Panc1 (cell line): ENCODE results near the gene OR10G2. TPM values are rescaled to one million over a fixed set of nuclear protein-coding genes. Genes with fewer than 3 reads are reported as not detected.

Source experiments
- ATAC-seq: fragments of 200-7000 bp; cut with Tn5 transposase; 2 replicates; pipeline ENCODE4 v1.9.1; 2020; ENCODE audit warnings: mild to moderate bottlenecking, moderate library complexity
- BruUV-seq: library from RNA; stranded (reverse); fragments of 400-500 nt; replicated peaks from 2 replicates; lab custom pipeline; 2021; lab: Mats Ljungman, UMichigan
- CTCF ChIA-PET: fragments of 300-600 bp; sonication (Branson Sonifier 250); formaldehyde crosslinking; loops from one replicate; lab custom pipeline; 2022; ENCODE audit warnings: antibody characterized with exemption; lab: Charles Lee
- POLR2A ChIA-PET: fragments of 300-600 bp; sonication (Branson Sonifier 250); formaldehyde crosslinking; loops from one replicate; lab custom pipeline; 2022; ENCODE audit warnings: antibody characterized with exemption; lab: Charles Lee
- DNase-seq: peaks from one replicate; pipeline ENCODE4 v3.0.0-alpha.2; 2010; ENCODE audit warnings: low read depth, low spot score
- H3K27ac ChIP-seq: 2 replicates; pipeline ENCODE4 v1.5.1; 2011; ENCODE audit warnings: mild to moderate bottlenecking, low read length, inconsistent platforms
- H3K27me3 ChIP-seq: fragments of 200-500 bp; sonication (Bioruptor generic); 2 replicates; pipeline ENCODE4 v1.6.0; 2014; ENCODE audit warnings: low read length, inconsistent platforms; ENCODE audit not compliant: control insufficient read depth, insufficient read depth
- H3K36me3 ChIP-seq: fragments of 200-500 bp; sonication (Bioruptor generic); 2 replicates; pipeline ENCODE4 v1.5.1; 2014; ENCODE audit warnings: inconsistent platforms, mild to moderate bottlenecking, low read length, moderate library complexity; ENCODE audit not compliant: control insufficient read depth, insufficient read depth
- H3K4me1 ChIP-seq: 2 replicates; pipeline ENCODE4 v1.5.1; 2011; ENCODE audit warnings: inconsistent platforms, mild to moderate bottlenecking, low read length, moderate library complexity; ENCODE audit not compliant: control insufficient read depth, insufficient read depth
- H3K4me3 ChIP-seq, 2 experiments: 2 replicates each; pipeline ENCODE4 v1.5.1; 2011 to 2012; ENCODE audit warnings: low read depth in 2 of 2, low read length in 2 of 2, mild to moderate bottlenecking in 2 of 2, inconsistent platforms in 1 of 2, moderate library complexity in 1 of 2
- H3K9me3 ChIP-seq: fragments of 200-500 bp; sonication (Bioruptor generic); 2 replicates; pipeline ENCODE4 v1.5.1; 2014; ENCODE audit warnings: low read depth, mild to moderate bottlenecking, inconsistent platforms, low read length, moderate library complexity; ENCODE audit not compliant: control insufficient read depth, insufficient read depth
- CTCF ChIP-seq: fragments of 450-650 bp; IDR thresholded peaks from 2 replicates; pipeline ENCODE4 v1.5.1; 2017; ENCODE audit warnings: mild to moderate bottlenecking
- POLR2AphosphoS5 ChIP-seq: IDR thresholded peaks from 2 replicates; pipeline ENCODE4 v1.6.1; 2012; ENCODE audit warnings: mild to moderate bottlenecking, low read depth, low read length, moderate library complexity
- REST ChIP-seq, 2 experiments: IDR thresholded peaks; 2 replicates each; pipeline ENCODE4 v1.6.1; 2011 to 2012; ENCODE audit warnings: low read depth in 2 of 2, control low read depth in 1 of 2, low read length in 1 of 2, mild to moderate bottlenecking in 1 of 2, moderate library complexity in 1 of 2; ENCODE audit not compliant: insufficient read depth in 1 of 2
- SIN3A ChIP-seq: IDR thresholded peaks from 2 replicates; pipeline ENCODE4 v1.6.1; 2012; ENCODE audit warnings: low read depth, mild to moderate bottlenecking, low read length, moderate library complexity, borderline replicate concordance; ENCODE audit not compliant: insufficient read depth
- TCF7L2 ChIP-seq: IDR thresholded peaks from 2 replicates; pipeline ENCODE4 v1.6.1; 2011; ENCODE audit warnings: mild to moderate bottlenecking, low read depth, low read length, inconsistent platforms
- in situ Hi-C: cut with HindIII; loops from 2 replicates; pipeline ENCODE4 v1.10.0; 2016; ENCODE audit warnings: low sequenced_read_pairs, low pct_unique_long_range_greater_than_20kb
- intact Hi-C: fragments of 100-400 bp; cut with micrococcal nuclease; formaldehyde crosslinking; loops from one replicate; pipeline ENCODE4 v1.10.0; 2022; ENCODE audit not compliant: unreplicated experiment
- total RNA-seq: library from RNA; stranded (reverse); gene quantifications from one replicate; pipeline ENCODE4 v1.2.1, GENCODE V29; 2021; ENCODE audit not compliant: unreplicated experiment

OR10G2 gene
- total RNA-seq, 1 experiment from 2014 or later, result not detected

GRCh38 chr14:21675566-21675965, 40.8 kb upstream of the OR10G2 start:
- Histone ChIP-seq H3K27me3 (no peaks in the 10 kb centered on the region), H3K9me3 (no peaks in the 10 kb centered on the region), H3K36me3 (no peaks in the 10 kb centered on the region), H3K4me3 (no peak overlapping the region), H3K27ac (no peak overlapping the region), H3K4me1 (no peaks in the 10 kb centered on the region)
- ChIA-PET POLR2A (no interaction called here), CTCF (no interaction called here)
- intact Hi-C loops (no loop called here), in situ Hi-C loops (no loop called here)
- no peak for DNase-seq
- no peak for TF ChIP-seq CTCF
- TF ChIP-seq SIN3A, result no peak
- no peak for TF ChIP-seq TCF7L2
- no peak for TF ChIP-seq REST (IDR thresholded peaks at IDR 0.05; ENCODE audit: insufficient read depth in 1 of 2, low read depth in 2 of 2, low read length in 1 of 2)
- TF ChIP-seq POLR2AphosphoS5, result no peak
- no TSS peak for BruUV-seq
- no peak for ATAC-seq

- POLR2A ChIA-PET, result interaction anchor here (0.7 kb wide), 1 partner anchor 743 kb away, joined by 5 read pairs; no protein-coding TSS in a partner anchor
- TF ChIP-seq REST (IDR thresholded peaks at IDR 0.05; ENCODE audit: insufficient read depth in 1 of 2, low read depth in 2 of 2, low read length in 1 of 2), result no peak
- no peak for TF ChIP-seq CTCF
- no peak for TF ChIP-seq SIN3A
- no peak for TF ChIP-seq POLR2AphosphoS5
- no peak for TF ChIP-seq TCF7L2
- Histone ChIP-seq H3K4me3 (no peak within 1 kb of the TSS), H3K36me3 (no peaks in the 10 kb centered on the region), H3K9me3 (no peaks in the 10 kb centered on the region), H3K27me3 (no peaks in the 10 kb centered on the region), H3K27ac (no peak within 1 kb of the TSS), H3K4me1 (no peaks in the 10 kb centered on the region)
- no TSS peak for BruUV-seq
- in situ Hi-C loops, result no loop called here
- ATAC-seq, result no peak
- intact Hi-C loops, result no loop called here
- CTCF ChIA-PET, result interaction anchor here (0.7 kb wide), 1 partner anchor 33 kb away, joined by 4 read pairs; no protein-coding TSS in a partner anchor
- no peak for DNase-seq
Observed at GRCh38 chr14:21673718-21674117, 39.0 kb upstream of the OR10G2 start, which contains the start of gene OR4E1. Gene OR4E1 (minus strand): TSS chr14:21673818. CDS start chr14:21670935, 2,883 bp downstream.
